ENCODE data around the gene MEGF6.

The MEGF6 gene

DNA sequence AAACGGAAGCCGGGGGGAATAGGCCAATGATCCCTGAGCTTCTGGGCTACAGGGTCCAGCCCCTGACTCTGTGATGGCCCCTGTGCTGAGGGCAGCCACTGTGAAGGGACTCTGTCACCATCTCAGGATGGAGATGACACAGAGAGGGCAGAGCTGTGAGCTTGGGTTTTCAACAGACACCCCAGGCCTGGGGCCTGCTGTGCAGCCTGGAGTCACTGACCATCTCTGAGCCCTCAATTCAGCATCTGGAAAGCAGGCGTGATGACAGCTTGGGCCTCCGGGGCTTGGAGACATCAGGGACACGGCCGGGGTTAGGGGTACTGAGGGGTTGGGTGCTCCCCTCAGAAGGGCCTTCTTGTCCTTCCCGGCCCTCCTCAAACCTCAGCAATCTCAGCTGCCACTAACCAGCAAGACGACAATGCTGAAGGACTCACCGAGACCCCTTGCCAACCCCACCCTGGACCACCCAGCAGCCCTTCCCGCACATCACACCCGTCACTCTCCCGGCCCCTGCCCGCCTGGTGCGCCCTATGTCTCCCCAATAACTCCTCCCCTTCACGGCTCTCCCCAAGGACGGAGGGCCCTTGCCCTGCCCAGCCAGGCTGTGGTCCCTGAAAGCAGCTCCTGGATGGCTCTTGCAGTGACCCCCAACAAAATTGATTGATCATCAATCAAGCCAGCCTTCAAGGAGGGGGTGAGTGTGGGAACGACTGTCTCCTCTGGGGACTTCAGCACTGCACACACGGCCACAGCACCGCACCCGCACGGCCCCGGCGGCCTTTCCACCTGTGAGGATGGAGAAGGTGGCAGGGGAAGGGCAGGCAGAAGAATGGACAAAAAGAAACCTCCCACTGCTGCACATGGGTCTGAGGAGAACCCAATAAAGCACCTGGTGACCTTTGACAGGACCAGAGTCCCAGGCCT lies 4.3 kb downstream of the MEGF6 start:
- DNase-seq = no peak

DNA sequence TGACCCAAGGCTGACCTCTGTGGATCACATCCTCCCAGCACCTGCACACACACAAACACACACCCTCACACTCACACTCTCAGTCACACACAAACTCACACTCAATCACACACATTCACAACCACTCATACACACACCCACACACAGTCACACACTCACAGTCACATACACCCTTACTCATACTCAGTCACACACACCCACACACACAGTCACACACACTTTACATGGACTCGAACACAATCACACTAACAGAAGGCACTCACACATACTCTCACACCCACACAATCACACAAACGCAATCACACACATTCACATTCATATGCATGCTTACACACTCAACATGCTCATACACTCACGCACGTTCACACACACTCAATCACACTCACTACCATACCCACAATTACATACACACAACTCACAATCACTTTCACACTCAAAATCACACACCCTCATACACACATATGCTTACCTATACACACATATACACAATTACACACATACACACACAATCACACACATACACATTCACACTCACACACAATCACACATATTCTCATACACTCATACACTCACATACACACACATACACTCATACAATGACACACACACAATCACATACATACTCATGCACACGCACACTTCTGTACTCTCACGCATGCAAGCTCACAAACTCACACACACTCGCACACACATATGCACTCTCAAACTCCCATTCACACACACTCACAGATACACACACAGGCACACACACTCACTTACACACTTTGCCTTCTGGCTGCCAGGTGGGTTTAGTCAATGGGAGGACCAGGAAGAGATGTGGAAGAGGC lies 6.1 kb downstream of the MEGF6 start:
- DNase-seq = no peak

DNA sequence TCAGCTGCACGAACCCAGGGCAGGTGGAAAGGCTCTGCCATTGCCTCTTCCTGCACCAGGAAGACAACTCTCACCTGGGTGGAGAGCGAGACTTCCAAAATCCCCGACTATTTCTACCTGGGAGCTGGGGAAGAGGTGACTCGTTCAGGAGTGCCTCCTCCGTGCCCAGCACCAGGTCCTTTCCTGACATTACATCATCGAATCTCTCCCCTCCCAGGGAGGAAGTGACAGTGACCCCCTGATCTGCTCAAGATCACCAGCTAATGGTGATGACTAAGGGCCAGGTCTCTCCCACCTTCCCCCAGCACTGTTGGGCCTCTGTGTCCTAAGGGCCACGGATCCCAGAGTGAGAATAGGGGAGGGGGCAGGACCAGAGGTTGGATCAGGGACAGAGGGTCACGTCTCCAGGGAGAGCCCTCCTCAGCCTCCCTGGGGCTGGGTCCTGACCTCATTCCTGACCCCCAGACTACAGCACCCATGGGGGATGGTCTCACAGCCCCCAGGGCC lies 6.8 kb downstream of the MEGF6 start:
- no peak for DNase-seq

DNA sequence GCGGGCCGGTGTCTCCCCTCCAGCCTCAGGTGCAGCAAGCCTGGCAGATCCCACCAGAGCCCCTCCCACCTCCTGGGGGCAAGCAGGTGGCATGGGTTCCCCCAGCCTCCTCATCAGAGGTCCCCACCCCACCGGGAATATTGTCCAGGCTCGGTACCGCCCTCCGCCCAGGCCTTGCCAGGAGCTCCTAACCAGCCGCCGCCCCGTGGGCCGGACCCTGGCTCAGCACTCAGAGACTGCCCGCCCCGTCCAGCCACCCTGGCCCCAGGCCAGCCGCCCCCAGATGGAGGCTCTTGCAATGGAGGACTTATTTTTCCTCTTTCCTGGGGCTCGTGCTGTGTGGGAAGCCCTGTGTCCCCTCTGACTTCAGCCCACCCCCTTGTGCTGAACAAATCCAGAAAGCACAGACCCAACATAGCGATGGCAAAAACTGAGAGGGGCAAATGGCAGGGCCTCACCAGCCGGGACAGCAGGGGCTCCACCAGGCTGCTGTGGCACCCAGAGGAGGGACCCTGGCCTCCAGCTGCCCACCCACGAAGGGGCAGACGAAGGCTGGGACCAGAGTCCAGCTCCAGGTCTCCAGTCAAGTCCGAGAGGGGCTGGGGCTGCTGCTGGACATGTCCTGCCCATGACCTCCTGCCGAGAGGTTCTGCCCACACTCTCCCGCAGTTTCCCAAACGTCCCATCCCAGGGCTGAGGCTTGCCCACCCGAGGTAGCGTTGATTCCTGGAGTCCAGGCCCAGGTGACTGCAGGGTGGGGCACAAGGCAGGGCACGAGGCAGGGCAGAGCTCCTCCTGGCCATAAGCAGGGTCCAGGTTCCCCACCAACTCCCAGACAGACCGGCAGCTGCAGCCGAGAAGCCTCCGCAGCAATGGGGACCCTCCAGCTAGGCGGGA lies 7.5 kb downstream of the MEGF6 start:
- DNase-seq = no peak

DNA sequence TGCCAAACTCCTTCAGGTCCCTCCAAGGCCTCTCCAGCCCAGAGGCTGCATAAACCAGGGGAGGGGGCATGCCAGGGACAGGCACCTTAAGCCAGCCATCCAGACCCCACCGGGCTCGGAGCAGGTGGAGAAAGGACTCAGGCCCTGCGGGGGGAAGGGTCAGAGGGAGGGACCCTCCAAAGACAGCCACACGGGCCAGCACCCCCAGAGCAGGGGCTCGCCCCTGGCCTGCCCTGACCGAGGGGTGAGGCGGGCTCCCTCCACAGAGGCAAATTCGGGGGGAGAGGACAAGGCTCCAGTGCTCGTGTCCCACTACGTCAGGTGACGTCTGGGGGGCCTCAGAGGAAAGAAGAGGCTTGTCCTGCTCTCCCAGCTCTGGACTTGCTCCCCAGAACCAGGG lies 8.2 kb downstream of the MEGF6 start:
- DNase-seq = no peak

DNA sequence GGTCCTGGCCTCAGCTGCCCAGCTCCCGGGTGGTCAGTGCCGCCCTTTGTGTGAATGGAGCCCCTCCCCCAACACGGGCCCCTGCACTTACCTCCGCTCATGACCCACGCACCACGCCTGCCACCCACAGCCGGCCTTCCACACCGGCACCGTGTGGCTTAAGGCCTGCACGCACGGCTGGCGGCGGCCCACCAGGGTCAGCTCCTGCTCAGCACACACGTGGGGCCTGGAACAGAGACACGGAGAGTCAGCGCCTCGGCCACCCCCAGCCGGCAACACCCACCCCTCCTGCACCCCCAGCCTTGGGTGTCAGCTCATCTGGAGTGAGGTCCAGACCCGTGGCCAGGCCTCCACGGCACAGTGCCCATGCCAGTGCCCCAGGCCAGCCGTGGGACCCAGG lies 8.9 kb downstream of the MEGF6 start:
- DNase-seq = no peak

DNA sequence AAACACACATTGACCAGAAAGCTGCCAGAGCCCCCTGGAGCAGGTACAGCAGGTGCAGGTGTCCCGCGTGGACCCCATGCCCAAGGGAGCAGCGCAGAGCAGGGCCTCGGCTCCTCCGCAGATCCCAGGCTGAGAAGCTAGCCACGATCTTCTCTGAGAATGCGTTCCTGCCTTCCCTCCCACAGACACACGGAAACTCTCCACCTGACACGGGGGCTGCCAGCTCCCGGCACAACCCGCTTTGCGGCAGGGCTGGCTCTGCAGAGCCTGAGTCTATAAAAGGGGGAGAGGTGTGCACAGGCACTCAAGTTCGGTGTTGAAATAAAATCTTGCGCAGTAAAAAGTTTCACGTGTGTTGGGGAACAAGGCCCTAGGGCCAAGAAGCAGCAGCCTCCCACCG lies 9.6 kb downstream of the MEGF6 start:
- no peak for DNase-seq

DNA sequence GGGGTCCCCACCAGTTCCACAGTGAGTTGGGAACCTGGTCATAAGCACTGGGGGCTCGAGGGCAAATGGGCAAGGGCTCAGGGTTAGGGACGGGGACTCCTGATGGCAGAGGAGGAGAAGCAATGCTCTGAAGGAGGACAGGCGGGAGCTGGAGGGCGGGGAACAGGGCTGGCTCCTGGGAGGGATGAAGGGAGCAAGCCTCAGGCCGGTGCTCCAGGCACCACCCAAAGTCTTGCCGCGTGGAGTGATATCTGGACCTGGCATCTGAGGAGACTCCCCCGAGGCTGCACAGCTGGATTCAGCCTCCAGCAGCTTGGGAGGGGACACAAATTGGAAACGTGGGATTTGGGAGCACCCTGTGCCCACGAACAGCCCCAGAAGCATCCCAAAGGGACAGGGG lies 11.0 kb downstream of the MEGF6 start:
- DNase-seq = no peak

DNA sequence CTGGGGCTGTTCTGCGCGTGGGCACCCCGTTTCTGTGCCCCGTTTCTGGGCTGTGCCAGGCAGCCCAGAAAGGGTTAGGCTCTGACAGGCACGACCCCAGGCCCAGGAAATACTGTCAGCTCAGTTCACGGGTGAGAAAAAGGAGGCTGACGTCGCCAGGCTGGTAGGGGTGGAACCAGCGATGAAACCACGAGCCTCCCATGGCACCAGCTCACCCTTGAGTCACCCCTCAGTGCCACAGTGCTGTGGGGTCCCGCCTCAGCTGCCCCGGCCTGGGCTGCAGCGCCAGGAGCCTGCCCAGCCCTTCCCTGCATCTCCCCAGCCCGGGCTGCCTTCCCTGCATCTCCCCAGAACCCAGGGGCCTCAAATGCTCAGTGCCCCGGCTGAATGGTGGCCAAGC lies 11.5 kb downstream of the MEGF6 start:
- DNase-seq = no peak

DNA sequence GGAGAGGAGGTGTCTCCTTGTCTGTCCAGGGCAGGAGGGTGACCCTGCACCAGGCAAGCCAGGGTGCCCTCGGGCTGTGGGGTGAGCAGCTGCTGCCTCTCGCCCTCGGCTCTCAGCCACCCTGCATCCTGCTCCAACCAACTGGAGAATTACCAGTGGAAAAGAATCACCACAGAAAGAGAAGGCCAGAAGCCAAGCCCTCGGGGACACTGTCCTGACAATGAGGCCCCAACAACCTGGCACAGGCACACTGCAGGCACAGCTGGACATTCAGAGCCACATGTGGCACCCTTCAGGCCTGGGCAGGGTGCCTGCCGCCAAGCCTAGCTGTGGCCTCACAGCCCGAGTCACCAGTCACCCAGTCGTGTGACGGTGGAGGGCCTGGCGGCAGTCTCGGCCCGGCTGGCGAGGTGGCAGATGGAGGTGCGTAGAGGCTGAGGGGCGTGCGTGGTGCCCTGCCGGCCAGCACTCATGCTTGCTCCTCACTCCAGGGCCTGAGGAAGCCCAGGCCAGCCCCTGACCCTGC lies 12.0 kb downstream of the MEGF6 start:
- no peak for DNase-seq

DNA sequence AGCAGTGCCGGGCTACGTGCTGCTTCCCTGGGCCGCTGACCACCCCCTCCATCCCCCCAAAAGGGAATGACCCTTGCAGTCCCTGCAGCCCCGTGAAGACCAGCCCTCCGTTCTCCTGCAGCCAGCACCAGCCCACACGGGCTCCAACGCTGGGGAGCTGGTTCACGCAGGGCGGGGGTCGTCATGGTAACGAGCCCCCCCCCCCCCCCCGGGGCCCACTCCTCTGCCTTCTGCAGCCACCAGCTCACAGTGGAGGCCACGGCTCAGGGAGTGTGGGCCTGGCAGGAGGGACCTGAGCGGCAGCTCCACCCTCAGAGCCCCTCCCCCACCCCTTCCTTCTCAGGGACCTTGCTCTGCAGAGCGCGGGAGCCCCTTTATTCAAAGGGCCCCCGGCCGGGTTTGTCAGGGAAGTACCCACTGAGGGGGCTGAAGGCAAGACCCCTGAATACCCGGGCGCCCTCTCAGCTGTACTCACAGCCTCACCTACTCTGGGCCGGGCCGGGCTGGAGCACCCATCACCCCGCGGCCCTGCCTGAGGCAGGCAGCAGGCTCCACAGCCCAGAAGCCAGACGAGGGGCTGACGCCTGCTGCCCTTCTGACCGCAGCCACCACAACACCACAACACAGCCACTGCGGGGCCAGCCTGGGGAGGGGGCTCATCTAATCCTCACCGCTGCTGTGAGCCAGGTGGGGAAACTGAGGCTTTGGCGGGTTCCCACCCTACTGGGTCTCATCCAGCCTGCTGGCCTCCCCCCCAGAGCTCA lies 12.6 kb downstream of the MEGF6 start:
- DNase-seq = no peak

DNA sequence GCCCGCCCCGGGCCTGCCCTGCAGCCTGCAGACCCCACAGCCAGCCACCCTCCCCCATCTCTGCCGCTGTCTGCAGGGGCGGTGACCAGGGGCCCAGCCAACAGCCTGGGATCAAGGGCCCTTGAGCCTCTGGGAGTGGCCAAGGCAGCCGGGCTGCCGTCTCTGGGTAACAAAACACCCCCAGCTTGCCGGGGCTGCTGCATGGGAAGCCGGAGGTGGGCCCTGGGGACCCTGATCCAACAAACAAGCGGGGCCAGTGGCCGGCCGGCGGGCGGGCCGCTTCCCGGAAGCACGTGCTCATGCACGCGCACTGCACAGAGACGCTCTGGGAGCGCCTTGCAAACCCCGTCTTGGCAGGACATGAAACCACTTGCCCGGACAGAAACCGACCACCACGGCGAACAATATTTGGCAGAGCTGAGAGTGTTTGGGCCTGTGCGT lies 13.2 kb downstream of the MEGF6 start:
- no peak for DNase-seq

DNA sequence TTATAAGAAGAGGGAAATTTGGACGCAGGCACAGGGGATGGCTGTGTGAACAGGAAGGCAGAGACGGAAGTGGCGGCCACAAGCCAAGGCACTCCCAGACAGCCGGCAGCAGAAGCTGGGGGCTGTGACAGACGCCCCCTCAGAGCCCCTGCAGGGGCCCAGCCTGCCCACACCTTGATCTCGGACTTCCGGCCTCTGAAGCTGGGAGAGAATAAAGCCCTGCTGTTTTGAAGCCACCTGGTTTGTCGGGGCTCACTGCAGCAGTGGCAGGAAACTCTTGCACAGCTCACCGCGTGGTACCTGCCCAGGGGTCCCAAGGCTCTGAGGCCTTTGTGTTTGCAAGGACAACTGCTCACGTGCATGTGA lies 13.7 kb downstream of the MEGF6 start:
- DNase-seq = no peak

DNA sequence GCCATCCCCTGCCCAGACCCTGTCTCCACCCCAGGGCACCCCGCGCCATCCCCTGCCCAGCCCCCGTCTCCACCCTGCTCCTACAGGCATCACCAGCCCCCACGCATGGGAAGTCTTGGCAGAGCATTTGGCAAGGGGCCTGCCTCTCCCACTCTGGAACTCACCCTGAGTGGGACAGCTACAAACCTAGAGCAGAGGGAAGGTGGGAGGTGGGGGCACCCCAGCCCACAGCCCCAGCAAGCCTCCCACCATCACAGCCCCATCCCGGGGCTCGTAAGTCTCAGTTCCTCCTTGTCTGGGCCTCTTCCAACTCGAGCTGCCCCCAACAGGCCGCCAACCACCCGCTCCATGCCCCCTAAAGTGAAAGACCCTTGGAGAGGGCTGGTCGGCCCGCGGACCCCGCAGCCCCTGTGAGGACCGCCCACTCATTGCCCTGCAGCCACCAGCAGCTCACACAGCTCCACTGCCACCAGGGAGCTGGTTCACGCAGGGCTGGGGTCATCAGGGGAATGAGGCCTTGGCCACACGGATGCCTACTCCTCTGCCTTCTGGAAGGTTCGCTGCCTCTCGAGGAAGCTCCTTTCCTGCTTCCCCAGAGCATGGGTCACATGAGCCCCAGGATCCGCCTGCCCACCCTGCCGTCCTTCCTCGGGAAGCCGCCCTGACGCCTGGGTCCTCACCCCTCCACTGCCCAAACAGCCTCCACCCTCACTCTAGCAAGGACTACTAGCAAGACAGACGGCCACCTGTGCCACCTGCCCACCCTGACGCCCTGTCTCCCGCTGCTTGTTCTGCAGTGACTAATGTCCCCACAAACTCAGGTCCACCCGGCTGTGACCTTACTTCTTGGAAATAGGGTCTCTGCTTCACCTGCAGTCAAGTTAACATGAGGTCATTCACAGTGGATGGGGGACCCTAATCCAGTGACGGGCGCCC lies 14.4 kb downstream of the MEGF6 start:
- no peak for DNase-seq

DNA sequence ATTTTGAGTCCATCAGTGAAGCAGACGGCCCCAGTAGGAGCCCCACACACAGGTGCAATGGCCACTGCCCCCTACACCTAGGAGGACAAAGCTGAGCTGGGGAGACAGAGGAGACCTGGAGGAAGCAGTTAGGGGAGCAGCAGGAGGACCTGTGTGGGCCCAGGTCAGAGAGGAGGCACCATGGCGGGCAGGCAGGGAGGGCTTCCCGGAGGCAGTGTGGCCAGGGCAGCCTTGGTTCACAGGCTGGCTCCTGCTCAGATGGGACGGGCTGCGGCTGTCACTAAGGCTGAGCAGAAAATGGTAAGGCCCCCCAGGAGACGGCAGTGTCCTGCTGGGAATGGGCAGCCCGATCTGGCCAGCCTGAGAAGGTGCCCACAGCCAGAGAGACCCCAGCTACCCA lies 15.4 kb downstream of the MEGF6 start:
- DNase-seq = no peak

DNA sequence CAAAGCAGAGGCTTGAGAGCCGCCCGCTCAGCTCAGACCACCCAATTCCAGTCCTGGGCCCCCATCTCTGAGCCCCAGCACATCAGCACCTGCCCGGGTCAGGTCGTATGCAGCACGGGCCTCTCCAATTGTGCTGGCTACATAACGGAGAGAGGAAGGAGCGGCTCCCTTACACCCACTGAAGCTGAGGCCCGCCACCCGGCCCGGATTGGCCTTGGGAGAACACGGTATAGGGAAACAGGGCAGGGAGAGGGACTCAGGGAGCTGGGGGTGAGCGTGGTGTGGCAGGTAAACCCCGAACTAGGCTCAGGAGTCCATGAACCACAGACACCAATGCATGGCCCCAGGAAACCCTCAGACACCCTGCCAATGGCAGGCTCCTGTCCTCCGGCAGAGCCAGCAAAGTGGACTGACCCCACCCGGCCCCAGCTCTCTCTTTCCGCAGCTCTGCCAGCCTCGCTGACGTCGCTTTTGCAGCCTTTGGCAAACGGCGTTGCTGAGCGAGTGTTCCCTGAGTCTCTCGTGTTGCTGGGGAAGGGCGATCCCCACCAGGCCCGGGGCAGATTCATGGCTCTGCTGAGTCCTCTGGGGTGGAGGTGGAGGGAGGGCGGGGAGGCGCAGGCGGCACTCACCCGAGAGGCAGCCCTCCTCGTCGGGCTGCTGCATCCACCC lies 16.5 kb downstream of the MEGF6 start:
- DNase-seq = no peak

DNA sequence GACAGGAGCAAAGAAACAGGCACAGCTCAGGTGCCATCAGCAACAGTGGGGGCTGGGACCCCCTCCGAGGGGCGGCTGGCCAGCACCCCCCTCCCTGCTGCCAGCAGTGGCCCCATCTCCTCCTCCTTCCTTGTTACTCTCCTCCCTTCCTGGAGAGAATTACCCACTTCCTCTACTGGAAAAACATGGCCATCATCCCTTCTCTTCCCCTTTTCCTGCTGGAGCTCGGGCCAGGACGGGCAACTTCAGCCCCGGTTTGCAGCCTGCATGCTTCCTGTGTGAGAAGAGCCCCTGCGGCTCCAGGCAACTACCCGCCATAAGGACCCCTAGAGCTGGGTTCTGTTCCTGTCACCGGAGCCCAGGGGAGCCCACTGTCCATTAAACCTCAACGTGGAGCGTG lies 17.6 kb downstream of the MEGF6 start:
- no peak for DNase-seq

DNA sequence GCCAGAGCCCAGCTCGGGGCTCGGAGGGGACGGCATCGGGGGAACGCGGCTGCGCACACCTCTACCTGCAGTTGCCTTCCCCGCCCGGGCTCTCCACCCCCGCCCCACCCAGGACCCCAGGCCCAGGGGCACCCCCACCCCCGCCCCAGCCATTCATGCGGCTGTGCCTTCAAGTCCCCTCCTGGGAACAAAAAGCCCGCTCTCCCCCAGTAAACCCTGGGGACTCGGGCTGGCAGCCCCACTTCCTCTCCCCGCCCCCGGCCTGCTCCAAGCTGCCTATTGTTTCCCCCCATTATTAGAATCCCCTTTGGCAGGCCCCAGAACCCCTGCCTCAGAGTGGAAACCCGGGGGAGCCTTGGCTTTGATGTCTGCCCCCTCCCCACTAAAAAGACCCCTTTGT lies 18.0 kb downstream of the MEGF6 start:
- no peak for DNase-seq

DNA sequence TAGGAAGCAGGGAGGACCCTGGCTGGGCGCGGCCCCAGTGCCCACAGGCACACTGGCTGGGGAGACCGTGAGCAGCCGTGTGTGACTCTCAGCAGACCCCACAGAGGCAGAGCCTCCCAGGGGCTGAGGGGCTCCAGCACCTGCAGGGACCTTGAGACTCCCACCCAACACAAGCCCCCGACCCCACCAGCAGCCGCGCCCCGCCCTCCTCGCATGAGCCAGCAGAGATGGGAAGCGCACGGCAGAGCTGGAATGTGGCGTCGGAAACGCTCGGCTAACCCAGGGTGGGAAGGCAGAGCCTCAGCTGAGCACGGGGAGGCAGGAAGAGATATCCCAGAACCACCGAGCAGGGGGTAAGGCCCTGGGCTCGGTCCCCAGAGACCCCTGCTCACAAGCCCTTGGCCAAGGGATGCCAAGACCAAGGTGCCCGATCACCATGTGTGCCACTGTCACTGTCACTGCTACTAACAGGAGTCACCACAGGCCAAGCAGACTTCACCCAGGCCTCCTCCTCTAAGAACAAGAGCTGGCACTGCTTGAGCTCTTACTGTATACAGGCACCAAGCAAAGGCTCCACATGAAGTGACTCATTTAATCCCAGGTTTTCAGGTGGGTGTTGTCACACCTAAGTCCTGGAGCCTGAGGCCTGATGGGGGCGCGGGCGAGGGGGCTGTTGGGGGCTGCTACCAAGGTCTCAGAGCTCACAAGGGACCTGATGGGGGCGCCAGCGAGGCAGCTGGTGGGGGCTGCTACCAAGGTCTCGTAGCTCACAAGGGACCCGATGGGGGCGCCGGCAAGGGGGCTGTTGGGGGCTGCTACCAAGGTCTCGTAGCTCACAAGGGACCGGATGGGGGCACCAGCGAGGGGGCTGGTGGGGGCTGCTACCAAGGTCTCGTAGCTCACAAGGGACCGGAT lies 20.1 kb downstream of the MEGF6 start:
- DNase-seq = no peak
